PFSK-1 (cell line): ENCODE measurements around the gene DNAH8.

Experiments
- FOXP2 ChIP-seq: optimal IDR thresholded peaks from 2 replicates; pipeline ENCODE3; 2011; ENCODE audit warnings: borderline replicate concordance, control low read depth, inconsistent platforms; ENCODE audit not compliant: insufficient read depth; ENCODE audit errors: extremely low read length, extremely low read depth
- POLR2AphosphoS5 ChIP-seq: IDR thresholded peaks from 2 replicates; pipeline ENCODE4 v1.6.1; 2012; ENCODE audit warnings: low read depth, mild to moderate bottlenecking, control low read depth, low read length, moderate library complexity
- TAF1 ChIP-seq: IDR thresholded peaks from 2 replicates; pipeline ENCODE4 v1.6.1; 2012; ENCODE audit warnings: low read length, control low read depth, borderline replicate concordance; ENCODE audit not compliant: insufficient read depth
- TF ChIP-seq, protein P1 (sequence below), 2 experiments: IDR thresholded peaks; 2 replicates each; pipeline versions ENCODE4 v1.6.1 to v1.8.0; 2011 to 2012; ENCODE audit warnings: low read depth in 2 of 2, low read length in 2 of 2, control low read depth in 1 of 2, inconsistent platforms in 1 of 2, mild to moderate bottlenecking in 1 of 2, moderate library complexity in 1 of 2; ENCODE audit not compliant: insufficient read depth in 1 of 2

DNA sequence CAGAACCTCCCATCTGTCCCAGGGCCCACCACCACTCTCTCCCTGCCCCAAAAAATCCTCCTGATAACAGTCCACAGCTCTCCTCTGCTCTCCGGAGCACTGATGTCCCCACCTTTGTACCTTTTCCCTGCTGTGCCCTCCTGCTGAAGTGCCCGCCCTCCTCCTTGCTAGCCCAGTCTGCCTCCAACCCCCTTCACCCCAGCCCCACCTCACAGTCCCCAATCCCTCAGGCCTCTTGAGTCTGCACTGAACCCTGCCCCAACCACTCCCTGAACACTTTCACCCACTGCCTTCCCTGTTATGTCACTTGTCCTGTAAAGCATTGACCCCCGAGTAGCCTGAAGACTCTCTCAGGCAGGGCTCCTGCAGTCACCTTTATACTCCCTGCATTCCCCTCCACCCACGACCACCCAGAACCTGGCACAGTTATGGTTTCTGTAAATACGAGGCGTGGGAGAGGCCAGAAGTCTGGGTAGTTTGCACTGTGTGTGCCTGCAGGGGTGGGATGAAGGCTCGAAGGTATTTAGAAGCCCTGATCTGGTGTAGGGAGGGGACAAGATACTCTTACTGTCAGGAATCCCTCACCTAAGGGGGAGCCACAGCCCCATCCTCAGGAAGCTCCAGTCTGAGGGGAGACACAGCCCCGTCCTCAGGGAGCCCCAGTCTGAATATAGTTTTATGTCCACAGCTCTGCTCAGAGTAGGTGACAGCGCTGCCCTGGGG is 338.9 kb downstream of the DNAH8 start:
- TF ChIP-seq POLR2AphosphoS5 (no peak), FOXP2 (no peak), TAF1 (no peak)
- TF ChIP-seq, protein P1, sequence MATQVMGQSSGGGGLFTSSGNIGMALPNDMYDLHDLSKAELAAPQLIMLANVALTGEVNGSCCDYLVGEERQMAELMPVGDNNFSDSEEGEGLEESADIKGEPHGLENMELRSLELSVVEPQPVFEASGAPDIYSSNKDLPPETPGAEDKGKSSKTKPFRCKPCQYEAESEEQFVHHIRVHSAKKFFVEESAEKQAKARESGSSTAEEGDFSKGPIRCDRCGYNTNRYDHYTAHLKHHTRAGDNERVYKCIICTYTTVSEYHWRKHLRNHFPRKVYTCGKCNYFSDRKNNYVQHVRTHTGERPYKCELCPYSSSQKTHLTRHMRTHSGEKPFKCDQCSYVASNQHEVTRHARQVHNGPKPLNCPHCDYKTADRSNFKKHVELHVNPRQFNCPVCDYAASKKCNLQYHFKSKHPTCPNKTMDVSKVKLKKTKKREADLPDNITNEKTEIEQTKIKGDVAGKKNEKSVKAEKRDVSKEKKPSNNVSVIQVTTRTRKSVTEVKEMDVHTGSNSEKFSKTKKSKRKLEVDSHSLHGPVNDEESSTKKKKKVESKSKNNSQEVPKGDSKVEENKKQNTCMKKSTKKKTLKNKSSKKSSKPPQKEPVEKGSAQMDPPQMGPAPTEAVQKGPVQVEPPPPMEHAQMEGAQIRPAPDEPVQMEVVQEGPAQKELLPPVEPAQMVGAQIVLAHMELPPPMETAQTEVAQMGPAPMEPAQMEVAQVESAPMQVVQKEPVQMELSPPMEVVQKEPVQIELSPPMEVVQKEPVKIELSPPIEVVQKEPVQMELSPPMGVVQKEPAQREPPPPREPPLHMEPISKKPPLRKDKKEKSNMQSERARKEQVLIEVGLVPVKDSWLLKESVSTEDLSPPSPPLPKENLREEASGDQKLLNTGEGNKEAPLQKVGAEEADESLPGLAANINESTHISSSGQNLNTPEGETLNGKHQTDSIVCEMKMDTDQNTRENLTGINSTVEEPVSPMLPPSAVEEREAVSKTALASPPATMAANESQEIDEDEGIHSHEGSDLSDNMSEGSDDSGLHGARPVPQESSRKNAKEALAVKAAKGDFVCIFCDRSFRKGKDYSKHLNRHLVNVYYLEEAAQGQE (IDR thresholded peaks at IDR 0.05; ENCODE audit: insufficient read depth in 1 of 2, low read depth in 2 of 2, low read length in 2 of 2): no peak
